Endodermal cell (in vitro differentiated cells): ENCODE results near the gene PRG2. TPM values are rescaled to one million over a fixed set of nuclear protein-coding genes. Genes with fewer than 3 reads are reported as not detected.

Experiments
- DNase-seq: peaks from one replicate; pipeline ENCODE4 v3.0.0-alpha.2; 2017
- H3K27ac ChIP-seq: 2 replicates; pipeline ENCODE4 v1.5.1; 2013; ENCODE audit warnings: mild to moderate bottlenecking, low read depth, low read length, moderate library complexity
- H3K27me3 ChIP-seq: 2 replicates; pipeline ENCODE4 v1.6.1; 2013; ENCODE audit warnings: mild to moderate bottlenecking, low read length, moderate library complexity; ENCODE audit not compliant: insufficient read depth, control insufficient read depth, poor library complexity, severe bottlenecking
- H3K36me3 ChIP-seq: 2 replicates; pipeline ENCODE4 v1.7.0; 2013; ENCODE audit warnings: mild to moderate bottlenecking, low read length, moderate library complexity; ENCODE audit not compliant: control insufficient read depth, insufficient read depth
- H3K4me1 ChIP-seq: one replicate; pipeline ENCODE4 v1.7.0; 2013; ENCODE audit warnings: low read length; ENCODE audit not compliant: control insufficient read depth, insufficient read depth
- H3K4me3 ChIP-seq: 2 replicates; pipeline ENCODE4 v1.5.1; 2013; ENCODE audit warnings: mild to moderate bottlenecking, low read length, moderate library complexity
- H3K9ac ChIP-seq: 2 replicates; pipeline ENCODE4 v1.6.1; 2013; ENCODE audit warnings: mild to moderate bottlenecking, low read length, moderate library complexity; ENCODE audit not compliant: poor library complexity, severe bottlenecking; ENCODE audit errors: extremely low read depth
- H3K9me3 ChIP-seq: 2 replicates; pipeline ENCODE4 v1.6.1; 2013; ENCODE audit warnings: mild to moderate bottlenecking, low read length, moderate library complexity; ENCODE audit not compliant: control insufficient read depth
- H3K27ac Mint-ChIP-seq: 2 replicates; pipeline ENCODE4 v1.8.0; 2020; ENCODE audit warnings: mixed read lengths
- H3K27me3 Mint-ChIP-seq: 2 replicates; pipeline ENCODE4 v1.8.0; 2021; ENCODE audit warnings: mild to moderate bottlenecking, mixed read lengths; ENCODE audit not compliant: insufficient read depth
- H3K36me3 Mint-ChIP-seq: 2 replicates; pipeline ENCODE4 v1.8.0; 2020; ENCODE audit warnings: low read depth, mixed read lengths
- H3K4me1 Mint-ChIP-seq: 2 replicates; pipeline ENCODE4 v1.8.0; 2020; ENCODE audit warnings: mixed read lengths
- H3K4me3 Mint-ChIP-seq: 2 replicates; pipeline ENCODE4 v1.8.0; 2020; ENCODE audit warnings: mild to moderate bottlenecking, moderate library complexity, mixed read lengths
- H3K9me3 Mint-ChIP-seq: 2 replicates; pipeline ENCODE4 v1.8.0; 2020; ENCODE audit warnings: mild to moderate bottlenecking, mixed read lengths
- WGBS, 2 experiments: methylation state at CpG; one replicate each; pipeline versions ENCODE4 v1.1.5 to v1.1.7; 2013; ENCODE audit warnings: missing lambda C conversion rate in 2 of 2, mixed read lengths in 1 of 2; ENCODE audit not compliant: insufficient coverage in 1 of 2, insufficient read length in 1 of 2; 5-methylcytosine and 5-hydroxymethylcytosine counted together
- total RNA-seq, 2 donors: library from RNA; stranded (reverse); fragmentation: NEBNext Ultra II Directional in 1 of 2; extraction: Animal tissue kit (Norgen Biotek cat#: 25700) in 1 of 2; gene quantifications; 2 replicates in 1 of 2; 3 replicates in 1 of 2; pipeline ENCODE4 v1.2.1, GENCODE V29; 2021
- TF ChIP-seq, protein P1 (sequence below): fragments of 200-600 bp; sonication (generic); conservative IDR thresholded peaks from 2 replicates; pipeline ENCODE4 v1.5.0; 2021; ENCODE audit warnings: antibody characterized with exemption, mild to moderate bottlenecking

The PRG2 gene
- total RNA-seq, 2 donors from 2014 or later: 0.42 TPM; not detected in 1

GRCh38 chr11:57358543-57358961 is 31.9 kb downstream of the PRG2 start:
- H3K9me3 ChIP-seq: no peaks in the 10 kb centered on the region
- Mint-ChIP-seq H3K27me3 (peaks cover 25% of the 10 kb centered on the region), H3K36me3 (no peaks in the 10 kb centered on the region), H3K27ac (no peak overlapping the region), H3K4me1 (peaks cover 32% of the 10 kb centered on the region), H3K9me3 (no peaks in the 10 kb centered on the region), H3K4me3 (no peak overlapping the region)
- no peak for DNase-seq
- no peaks in the 10 kb centered on the region for H3K36me3 ChIP-seq
- H3K27ac ChIP-seq: no peak overlapping the region
- TF ChIP-seq, protein P1, sequence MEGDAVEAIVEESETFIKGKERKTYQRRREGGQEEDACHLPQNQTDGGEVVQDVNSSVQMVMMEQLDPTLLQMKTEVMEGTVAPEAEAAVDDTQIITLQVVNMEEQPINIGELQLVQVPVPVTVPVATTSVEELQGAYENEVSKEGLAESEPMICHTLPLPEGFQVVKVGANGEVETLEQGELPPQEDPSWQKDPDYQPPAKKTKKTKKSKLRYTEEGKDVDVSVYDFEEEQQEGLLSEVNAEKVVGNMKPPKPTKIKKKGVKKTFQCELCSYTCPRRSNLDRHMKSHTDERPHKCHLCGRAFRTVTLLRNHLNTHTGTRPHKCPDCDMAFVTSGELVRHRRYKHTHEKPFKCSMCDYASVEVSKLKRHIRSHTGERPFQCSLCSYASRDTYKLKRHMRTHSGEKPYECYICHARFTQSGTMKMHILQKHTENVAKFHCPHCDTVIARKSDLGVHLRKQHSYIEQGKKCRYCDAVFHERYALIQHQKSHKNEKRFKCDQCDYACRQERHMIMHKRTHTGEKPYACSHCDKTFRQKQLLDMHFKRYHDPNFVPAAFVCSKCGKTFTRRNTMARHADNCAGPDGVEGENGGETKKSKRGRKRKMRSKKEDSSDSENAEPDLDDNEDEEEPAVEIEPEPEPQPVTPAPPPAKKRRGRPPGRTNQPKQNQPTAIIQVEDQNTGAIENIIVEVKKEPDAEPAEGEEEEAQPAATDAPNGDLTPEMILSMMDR: no peak
- H3K4me3 ChIP-seq: no peak overlapping the region
- 90 to 92% methylated on average over 3 to 9 of the region's 9 CpGs for WGBS, 2 experiments
- H3K27me3 ChIP-seq: peaks cover 12% of the 10 kb centered on the region
- H3K4me1 ChIP-seq: peaks cover 10% of the 10 kb centered on the region
- no peak overlapping the region for H3K9ac ChIP-seq

- TF ChIP-seq, protein P1: no peak
- Histone ChIP-seq H3K36me3 (no peaks in the 10 kb centered on the region), H3K9ac (no peak overlapping the region), H3K27me3 (peaks cover 5% of the 10 kb centered on the region), H3K4me1 (peaks cover 10% of the 10 kb centered on the region), H3K27ac (no peak overlapping the region), H3K9me3 (no peaks in the 10 kb centered on the region), H3K4me3 (no peak overlapping the region)
- no peak overlapping the region for H3K4me3 Mint-ChIP-seq
- no peaks in the 10 kb centered on the region for H3K9me3 Mint-ChIP-seq
- 83 to 85% methylated on average over 6 of the region's 6 CpGs for WGBS, 2 experiments
- no peaks in the 10 kb centered on the region for H3K36me3 Mint-ChIP-seq
- H3K4me1 Mint-ChIP-seq: peaks cover 37% of the 10 kb centered on the region
- H3K27me3 Mint-ChIP-seq: peaks cover 18% of the 10 kb centered on the region
- DNase-seq: no peak
- no peak overlapping the region for H3K27ac Mint-ChIP-seq
These were observed 32.6 kb downstream of the PRG2 start for GRCh38 chr11:57357856-57358255.

DNA sequence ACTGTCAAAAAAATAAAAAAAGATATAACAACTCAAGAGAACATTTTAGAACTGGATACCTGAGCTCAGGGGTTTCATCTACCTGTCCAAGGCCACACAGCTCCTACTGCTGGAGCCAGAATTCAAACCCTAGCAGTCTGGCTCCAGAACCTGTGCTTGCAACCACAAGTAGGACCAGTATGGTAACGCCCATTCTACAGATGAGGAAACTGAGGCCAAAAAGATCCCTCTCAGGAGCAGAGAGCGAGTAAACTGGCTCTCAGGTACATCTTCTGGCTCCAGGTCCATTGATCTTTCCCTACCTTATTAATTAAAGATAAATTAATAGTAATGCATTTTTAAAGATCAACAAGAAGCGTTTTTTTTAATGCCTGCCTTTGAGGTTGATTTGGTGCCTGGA is 33.1 kb downstream of the PRG2 start:
- Mint-ChIP-seq H3K4me1 (peaks cover 37% of the 10 kb centered on the region), H3K9me3 (no peaks in the 10 kb centered on the region), H3K36me3 (no peaks in the 10 kb centered on the region), H3K4me3 (no peak overlapping the region), H3K27ac (no peak overlapping the region), H3K27me3 (peaks cover 16% of the 10 kb centered on the region)
- Histone ChIP-seq H3K27me3 (no peaks in the 10 kb centered on the region), H3K9ac (no peak overlapping the region), H3K27ac (no peak overlapping the region), H3K9me3 (no peaks in the 10 kb centered on the region), H3K4me1 (peaks cover 10% of the 10 kb centered on the region), H3K4me3 (no peak overlapping the region), H3K36me3 (no peaks in the 10 kb centered on the region)
- no peak for DNase-seq
- 93 to 94% methylated on average over 2 to 3 of the region's 3 CpGs for WGBS, 2 experiments
- TF ChIP-seq, protein P1: no peak
